ENCODE results near the gene EXO1.

DNA sequence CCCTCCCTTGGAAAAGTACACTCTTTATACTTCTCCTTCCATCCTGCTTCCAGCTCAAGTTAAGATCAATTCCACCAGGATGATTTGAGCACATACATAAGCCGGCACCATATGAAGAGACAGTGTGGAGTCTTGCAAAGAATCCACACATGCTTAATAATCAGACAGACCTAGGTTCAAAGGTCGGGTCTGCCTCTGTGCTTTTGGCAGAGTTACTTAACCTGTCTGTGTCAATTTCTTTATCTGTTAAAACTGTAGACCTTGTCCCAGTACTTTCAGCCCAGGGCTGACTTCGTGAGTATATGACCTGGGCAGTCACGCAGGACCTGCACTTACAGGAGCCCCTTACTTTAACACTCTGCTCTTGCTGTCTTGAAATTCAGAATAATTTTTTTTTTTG, 79.3 kb downstream of the EXO1 start:
- no peak for TF ChIP-seq EZH2 (IDR thresholded peaks at IDR 0.05; ENCODE audit: insufficient read depth, poor library complexity, severe bottlenecking)
- no peak for TF ChIP-seq EZH2phosphoT487 (IDR thresholded peaks at IDR 0.05; ENCODE audit: insufficient read depth, low read depth)

Data from GM23248 (cell line).